COLO829 (cell line): ENCODE measurements around the gene PTCD1.
A peak's percentile ranks its signal among the peaks of the same experiment; 100 is the strongest.

Source experiments
- DNase-seq: peaks from one replicate; pipeline ENCODE4 v3.0.0; 2012; ENCODE audit warnings: low spot score

Gene PTCD1

GRCh38 chr7:99408379-99409191 is 30.0 kb downstream of the PTCD1 start, which contains the start of the genes BUD31 and PDAP1:
TSS of gene BUD31 (plus strand) at chr7:99408969. CDS start at chr7:99411093, 2,124 bp downstream.
TSS of gene PDAP1 (minus strand) at chr7:99408597. CDS start at chr7:99408548, 49 bp downstream.
- peak; percentile 99 for DNase-seq

GRCh38 chr7:99407872-99408378 is 30.7 kb downstream of the PTCD1 start:
- peak; percentile 51 for DNase-seq

- no peak for DNase-seq
These were observed 32.0 kb downstream of the PTCD1 start for GRCh38 chr7:99406557-99406956.

- no peak for DNase-seq
These were observed 33.6 kb downstream of the PTCD1 start for GRCh38 chr7:99404977-99405320.

GRCh38 chr7:99404235-99404976 is 34.2 kb downstream of the PTCD1 start:
- no peak for DNase-seq

GRCh38 chr7:99403764-99404163 is 34.8 kb downstream of the PTCD1 start:
- no peak for DNase-seq

- no peak for DNase-seq
These were observed 35.7 kb downstream of the PTCD1 start for GRCh38 chr7:99402854-99403253.

GRCh38 chr7:99399597-99399996 is 39.0 kb downstream of the PTCD1 start:
- no peak for DNase-seq

- no peak for DNase-seq
These were observed 39.6 kb downstream of the PTCD1 start for GRCh38 chr7:99398891-99399445.

- no peak for DNase-seq
These were observed 41.2 kb downstream of the PTCD1 start for GRCh38 chr7:99397297-99397983.

- DNase-seq = no peak
These were observed 41.9 kb downstream of the PTCD1 start for GRCh38 chr7:99396418-99397296.

GRCh38 chr7:99395616-99396327 is 42.8 kb downstream of the PTCD1 start:
- no peak for DNase-seq

- DNase-seq = no peak
These were observed 44.5 kb downstream of the PTCD1 start for GRCh38 chr7:99394188-99394502.

- no peak for DNase-seq
These were observed 45.0 kb downstream of the PTCD1 start for GRCh38 chr7:99393355-99394187.

GRCh38 chr7:99392659-99393354 is 45.8 kb downstream of the PTCD1 start:
- no peak for DNase-seq

- DNase-seq = no peak
These were observed 46.6 kb downstream of the PTCD1 start for GRCh38 chr7:99392046-99392445.

GRCh38 chr7:99390941-99391602 is 47.5 kb downstream of the PTCD1 start:
- no peak for DNase-seq

- no peak for DNase-seq
These were observed 48.8 kb downstream of the PTCD1 start for GRCh38 chr7:99389772-99390171.

GRCh38 chr7:99387912-99388311 is 50.7 kb downstream of the PTCD1 start:
- DNase-seq = no peak
